Retinal pigment epithelial cell (primary cell): Measurements from ENCODE around the gene FADS1.

Source experiments
- DNase-seq: peaks from one replicate; pipeline ENCODE4 v3.0.0-alpha.2; 2010; ENCODE audit warnings: low read depth
- H3K4me3 ChIP-seq: 2 replicates; pipeline ENCODE4 v1.5.1; 2011; ENCODE audit warnings: mild to moderate bottlenecking, low read length, control low read depth, moderate library complexity
- CTCF ChIP-seq: conservative IDR thresholded peaks from 2 replicates; pipeline ENCODE4 v1.5.1; 2011; ENCODE audit warnings: low read depth, low read length, control low read depth, inconsistent platforms

FADS1 gene

DNA sequence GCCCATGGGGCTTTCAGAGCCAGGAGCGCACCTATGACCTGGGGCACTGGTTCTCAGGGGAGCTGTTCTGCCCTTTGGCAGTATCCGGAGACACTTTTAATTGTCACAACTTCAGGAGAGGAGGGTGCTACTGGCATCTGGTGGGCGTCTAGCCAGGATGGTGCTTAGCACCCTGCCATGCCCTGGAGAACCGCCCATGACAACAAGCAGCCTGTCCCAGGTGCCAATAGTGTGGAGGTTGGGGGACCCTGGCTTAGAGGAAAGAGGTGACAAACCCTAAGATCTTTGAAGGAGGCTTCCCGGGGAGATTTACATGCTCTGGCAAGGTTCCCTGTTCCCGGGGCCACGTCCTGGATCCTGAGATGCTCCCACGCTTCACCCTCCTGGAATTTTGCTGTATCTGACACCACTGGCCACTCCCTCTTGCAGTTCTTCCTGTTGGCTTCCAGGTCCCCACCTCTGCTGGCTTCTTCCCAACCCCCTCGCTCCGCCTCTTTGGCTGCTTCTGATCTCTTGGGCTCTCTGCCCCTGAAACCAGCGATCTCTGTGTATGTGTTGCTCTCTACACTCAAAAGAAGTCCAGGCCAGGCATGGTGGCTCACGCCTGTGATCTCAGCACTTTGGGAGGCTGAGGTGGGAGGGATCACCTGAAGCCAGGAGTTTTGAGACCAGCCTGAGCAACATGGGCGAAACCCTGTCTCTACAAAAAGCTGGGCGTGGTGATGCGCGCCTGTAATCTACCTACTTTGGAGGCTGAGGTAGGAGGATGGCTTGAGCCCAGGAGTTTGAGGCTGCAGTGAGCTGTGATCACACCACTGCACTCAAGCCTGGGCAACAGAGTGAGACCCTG, 43.5 kb upstream of the FADS1 start:
- DNase-seq = no peak
- H3K4me3 ChIP-seq = no peak overlapping the region
- TF ChIP-seq CTCF = no peak

- no peak overlapping the region for H3K4me3 ChIP-seq
- TF ChIP-seq CTCF = no peak
- DNase-seq = no peak
Measured at GRCh38 chr11:61855939-61856680, 39.3 kb upstream of the FADS1 start.

- TF ChIP-seq CTCF = no peak
- H3K4me3 ChIP-seq = no peak overlapping the region
- DNase-seq = no peak
Measured at GRCh38 chr11:61854966-61855714, 38.3 kb upstream of the FADS1 start.

GRCh38 chr11:61854206-61854895, 37.5 kb upstream of the FADS1 start:
- TF ChIP-seq CTCF = no peak

GRCh38 chr11:61853698-61854169, 36.9 kb upstream of the FADS1 start:
- no peak overlapping the region for H3K4me3 ChIP-seq
- no peak for TF ChIP-seq CTCF
- DNase-seq = no peak

More at GRCh38 chr11:61854206-61854895, 37.5 kb upstream of the FADS1 start:
- no peak overlapping the region for H3K4me3 ChIP-seq
- DNase-seq = no peak

DNA sequence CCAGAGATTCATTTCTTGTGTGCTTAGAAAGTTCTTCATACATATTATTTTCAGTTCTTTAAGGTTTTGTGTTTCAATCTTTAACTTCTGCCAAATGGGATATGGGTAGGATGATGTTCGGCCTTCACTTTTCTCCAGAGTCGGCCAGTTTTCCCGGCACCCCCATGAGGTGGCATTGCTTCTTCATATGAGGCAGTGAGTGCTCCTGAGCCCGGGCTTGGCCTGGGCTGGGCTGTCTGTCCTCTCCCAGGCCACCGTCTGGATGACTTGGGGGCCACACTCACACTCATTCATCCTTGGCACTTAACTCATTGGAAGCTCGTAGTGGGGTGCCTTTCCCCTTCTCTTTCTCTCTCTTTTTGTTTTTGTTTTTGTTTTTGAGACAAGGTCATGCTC, 35.1 kb upstream of the FADS1 start:
- DNase-seq = no peak

More for the DNA sequence above, 35.1 kb upstream of the FADS1 start:
- TF ChIP-seq CTCF = no peak
- no peak overlapping the region for H3K4me3 ChIP-seq
